Ascending aorta (tissue), 2 donors: ENCODE results near the gene BCAS1. TPM values are rescaled to one million over a fixed set of nuclear protein-coding genes. Genes with fewer than 3 reads are reported as not detected.

Experiments
- DNase-seq, 2 donors: peaks; one replicate each; pipeline ENCODE4 v3.0.0-alpha.2; 2019; ENCODE audit warnings: low spot score in 2 of 2
- H3K27ac ChIP-seq, 2 donors: fragments of 200-600 bp; sonication (generic); one replicate each; pipeline ENCODE4 v1.5.1; 2016 to 2017; ENCODE audit warnings: mild to moderate bottlenecking in 1 of 2
- H3K27me3 ChIP-seq: fragments of 200-600 bp; sonication (generic); one replicate; pipeline ENCODE4 v1.5.1; 2017
- H3K36me3 ChIP-seq, 2 donors: fragments of 200-600 bp; sonication (generic); one replicate each; pipeline ENCODE4 v1.5.1; 2016
- H3K4me1 ChIP-seq, 2 donors: fragments of 200-600 bp; sonication (generic); one replicate each; pipeline ENCODE4 v1.5.1; 2016 to 2017; ENCODE audit warnings: mild to moderate bottlenecking in 1 of 2
- H3K4me3 ChIP-seq, 2 donors: fragments of 200-600 bp; sonication (generic); one replicate each; pipeline ENCODE4 v1.5.1; 2016 to 2017; ENCODE audit warnings: mild to moderate bottlenecking in 1 of 2
- H3K9me3 ChIP-seq, 2 donors: fragments of 200-600 bp; sonication (generic); one replicate each; pipeline ENCODE4 v1.5.1; 2016
- intact Hi-C: fragments of 100-400 bp; cut with DNase I; formaldehyde crosslinking; loops from one replicate; pipeline ENCODE4 v1.15.1; 2023
- total RNA-seq: library from RNA; depleted of rRNA; stranded (reverse); fragments of >200 nt; gene quantifications from one replicate; pipeline ENCODE4 v1.1.0, GENCODE V29; 2016
- TF ChIP-seq, protein P1 (sequence below), 3 experiments: fragments of 200-600 bp in 2 of 3; fragments of 450-650 bp in 1 of 3; sonication (generic) in 2 of 3; IDR thresholded peaks; one replicate each; pipeline ENCODE4 v1.5.1; 2016 to 2019; ENCODE audit warnings: antibody characterized with exemption in 3 of 3, mild to moderate bottlenecking in 1 of 3, moderate library complexity in 1 of 3

Gene BCAS1
- total RNA-seq, 1 donor from 2014 or later = not detected

DNA sequence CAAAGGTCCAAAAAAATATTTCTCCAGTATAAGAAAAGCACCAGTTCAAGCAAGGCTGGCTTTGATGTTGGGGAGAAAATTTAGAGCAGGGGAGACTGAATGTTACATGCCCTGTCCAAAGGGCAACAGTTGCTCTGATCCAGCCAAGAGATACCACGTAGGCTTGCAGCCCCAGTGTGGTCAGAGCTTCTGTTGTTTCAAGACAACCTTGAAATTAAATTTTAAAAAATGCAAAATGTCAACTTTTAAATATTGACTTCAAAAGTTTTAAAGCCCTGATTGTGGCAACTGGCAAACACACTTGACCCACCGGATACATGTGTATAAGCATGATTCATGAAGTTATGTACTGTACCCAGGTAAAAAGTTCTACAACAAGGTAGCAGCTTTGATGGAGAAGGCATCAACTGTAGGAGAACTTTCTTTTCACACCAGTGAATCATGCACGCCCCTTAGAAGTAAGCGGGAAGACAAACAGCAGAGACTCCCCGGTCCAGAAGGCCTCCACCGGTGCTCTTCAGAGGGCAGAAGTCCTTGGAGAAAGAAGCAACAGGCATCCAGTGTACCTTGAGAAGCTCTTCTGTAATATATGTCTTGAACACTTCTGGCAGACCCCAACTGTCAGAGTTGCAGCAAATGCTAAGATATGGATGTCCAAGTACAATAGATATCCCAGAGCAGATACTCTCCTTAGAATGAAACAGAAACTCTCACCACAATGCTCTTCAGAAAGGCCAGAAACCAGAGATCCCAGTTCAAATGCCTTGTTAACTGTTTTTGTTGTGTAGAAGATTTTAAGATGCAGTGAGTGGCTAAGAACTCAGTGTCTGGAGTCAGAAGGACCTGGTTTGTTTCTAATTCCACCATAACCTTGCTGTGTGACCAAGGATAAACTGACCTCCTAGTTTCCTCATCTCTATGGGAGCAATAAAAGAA is 115.4 kb downstream of the BCAS1 start:
- H3K36me3 ChIP-seq = no peaks in the 10 kb centered on the region
- intact Hi-C loops = no loop called here
- no peaks in the 10 kb centered on the region for H3K27me3 ChIP-seq
- H3K4me1 ChIP-seq = no peaks in the 10 kb centered on the region
- H3K4me3 ChIP-seq = no peak overlapping the region
- TF ChIP-seq, protein P1, sequence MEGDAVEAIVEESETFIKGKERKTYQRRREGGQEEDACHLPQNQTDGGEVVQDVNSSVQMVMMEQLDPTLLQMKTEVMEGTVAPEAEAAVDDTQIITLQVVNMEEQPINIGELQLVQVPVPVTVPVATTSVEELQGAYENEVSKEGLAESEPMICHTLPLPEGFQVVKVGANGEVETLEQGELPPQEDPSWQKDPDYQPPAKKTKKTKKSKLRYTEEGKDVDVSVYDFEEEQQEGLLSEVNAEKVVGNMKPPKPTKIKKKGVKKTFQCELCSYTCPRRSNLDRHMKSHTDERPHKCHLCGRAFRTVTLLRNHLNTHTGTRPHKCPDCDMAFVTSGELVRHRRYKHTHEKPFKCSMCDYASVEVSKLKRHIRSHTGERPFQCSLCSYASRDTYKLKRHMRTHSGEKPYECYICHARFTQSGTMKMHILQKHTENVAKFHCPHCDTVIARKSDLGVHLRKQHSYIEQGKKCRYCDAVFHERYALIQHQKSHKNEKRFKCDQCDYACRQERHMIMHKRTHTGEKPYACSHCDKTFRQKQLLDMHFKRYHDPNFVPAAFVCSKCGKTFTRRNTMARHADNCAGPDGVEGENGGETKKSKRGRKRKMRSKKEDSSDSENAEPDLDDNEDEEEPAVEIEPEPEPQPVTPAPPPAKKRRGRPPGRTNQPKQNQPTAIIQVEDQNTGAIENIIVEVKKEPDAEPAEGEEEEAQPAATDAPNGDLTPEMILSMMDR (IDR thresholded peaks at IDR 0.05) = no peak
- no peak for DNase-seq
- H3K9me3 ChIP-seq = no peaks in the 10 kb centered on the region
- no peak overlapping the region for H3K27ac ChIP-seq

DNA sequence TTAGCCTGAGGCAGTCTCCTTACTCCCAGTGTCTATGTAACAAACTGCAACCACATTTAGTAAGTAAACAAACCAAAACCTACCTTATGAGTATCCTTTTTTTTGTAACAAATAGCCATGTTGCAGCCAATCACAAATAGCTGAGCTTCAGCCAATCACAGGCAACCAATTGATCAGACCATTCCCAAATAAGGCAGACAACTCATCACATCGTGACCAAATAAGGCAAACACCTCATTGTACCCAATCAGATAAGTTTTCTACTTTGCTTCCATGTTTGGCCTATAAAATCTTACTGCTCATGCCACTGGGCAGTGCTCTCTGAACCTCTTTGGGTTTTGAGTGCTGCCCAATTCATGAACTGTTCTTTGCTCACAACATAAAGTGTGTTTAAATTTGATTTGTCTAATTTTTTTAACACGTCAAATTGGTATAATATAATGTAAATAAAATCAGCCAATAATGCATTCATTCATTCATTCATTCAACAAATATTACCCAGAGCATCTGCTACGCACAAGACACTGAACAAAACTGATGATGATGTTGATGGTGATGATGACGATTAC is 117.8 kb downstream of the BCAS1 start:
- intact Hi-C loops = no loop called here

DNA sequence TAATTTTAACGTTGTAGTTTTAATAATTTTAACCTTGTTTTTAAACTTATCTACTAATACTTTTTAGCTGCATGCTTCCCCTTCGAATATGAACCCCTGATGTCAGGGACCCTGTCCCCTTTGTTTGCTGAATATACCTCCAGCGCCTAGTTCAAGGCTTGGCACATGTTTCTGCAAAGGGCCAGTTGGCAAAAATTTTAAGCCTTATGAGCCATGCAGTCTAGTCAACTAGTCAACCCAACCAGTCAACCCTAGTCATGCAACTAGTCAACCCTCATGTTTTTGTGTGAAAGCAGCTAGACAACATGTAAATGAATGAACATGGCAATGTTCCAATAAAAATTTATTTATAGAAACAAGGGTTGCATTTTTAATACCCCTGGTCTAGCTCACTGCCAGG is 119.8 kb downstream of the BCAS1 start:
- DNase-seq = no peak
- Histone ChIP-seq H3K27me3 (no peaks in the 10 kb centered on the region), H3K4me1 (peaks cover 0 to 2% of the 10 kb centered on the region in 2 donors), H3K4me3 (no peak overlapping the region), H3K36me3 (no peaks in the 10 kb centered on the region), H3K9me3 (no peaks in the 10 kb centered on the region), H3K27ac (no peak overlapping the region)
- TF ChIP-seq, protein P1 (IDR thresholded peaks at IDR 0.05) = no peak
- intact Hi-C loops = no loop called here

More for the DNA sequence above, 117.8 kb downstream of the BCAS1 start:
- no peak overlapping the region for H3K27ac ChIP-seq
- no peaks in the 10 kb centered on the region for H3K9me3 ChIP-seq
- no peak for DNase-seq
- H3K4me1 ChIP-seq = peaks cover 0 to 2% of the 10 kb centered on the region in 2 donors
- no peaks in the 10 kb centered on the region for H3K36me3 ChIP-seq
- no peaks in the 10 kb centered on the region for H3K27me3 ChIP-seq
- no peak overlapping the region for H3K4me3 ChIP-seq
- TF ChIP-seq, protein P1 (IDR thresholded peaks at IDR 0.05) = no peak

DNA sequence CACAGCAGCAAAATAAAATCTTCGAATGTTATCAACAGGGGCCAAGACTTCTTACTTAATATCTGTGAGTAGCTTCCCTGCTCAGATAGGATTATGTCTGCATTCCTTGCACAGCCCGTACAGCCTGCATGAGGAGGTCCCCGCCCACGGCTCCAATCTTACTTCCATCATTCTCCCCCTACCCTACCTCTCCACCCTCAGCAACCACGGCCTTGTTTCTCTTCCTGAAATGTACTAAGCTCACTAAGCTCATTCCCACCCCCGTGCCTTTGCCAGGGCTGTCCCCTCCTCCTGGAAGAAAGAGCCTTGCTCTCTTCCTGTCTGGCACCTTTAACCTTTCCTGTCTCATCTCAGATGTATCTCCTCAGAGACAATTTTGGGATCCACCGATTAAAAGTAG is 120.4 kb downstream of the BCAS1 start:
- Histone ChIP-seq H3K36me3 (no peaks in the 10 kb centered on the region), H3K9me3 (no peaks in the 10 kb centered on the region), H3K4me1 (peaks cover 0 to 2% of the 10 kb centered on the region in 2 donors), H3K4me3 (no peak overlapping the region), H3K27me3 (no peaks in the 10 kb centered on the region), H3K27ac (no peak overlapping the region)
- intact Hi-C loops = no loop called here
- DNase-seq = no peak
- TF ChIP-seq, protein P1 (IDR thresholded peaks at IDR 0.05) = no peak

DNA sequence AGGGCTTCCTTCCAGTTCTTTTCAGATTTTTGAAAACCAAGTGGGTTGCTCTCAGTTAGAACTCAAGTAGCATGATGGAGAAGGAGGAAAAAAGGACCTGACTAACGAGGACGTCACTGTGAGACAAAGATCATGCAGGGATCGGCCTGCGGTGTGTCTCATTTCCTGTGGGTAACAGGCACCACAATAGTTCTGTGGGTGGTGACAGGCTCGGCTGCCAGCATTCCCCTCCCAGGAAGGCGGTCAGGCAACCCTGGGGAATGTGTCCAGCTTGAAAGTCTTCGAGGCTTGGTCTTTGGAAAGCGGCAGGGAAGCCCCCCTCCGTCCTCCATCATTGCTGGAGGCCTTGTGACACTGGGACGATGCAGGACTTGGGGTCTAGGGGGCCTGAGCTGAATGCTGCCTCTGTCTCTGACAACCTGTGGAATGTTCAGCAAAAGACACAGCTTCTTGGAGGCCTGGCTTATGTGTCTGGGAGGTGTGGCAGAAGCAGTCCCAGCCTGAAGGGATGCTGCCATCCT is 121.0 kb downstream of the BCAS1 start:
- Histone ChIP-seq H3K4me1 (peaks cover 0 to 2% of the 10 kb centered on the region in 2 donors), H3K36me3 (no peaks in the 10 kb centered on the region), H3K27me3 (no peaks in the 10 kb centered on the region), H3K4me3 (no peak overlapping the region), H3K27ac (no peak overlapping the region), H3K9me3 (no peaks in the 10 kb centered on the region)
- TF ChIP-seq, protein P1 (IDR thresholded peaks at IDR 0.05) = no peak
- intact Hi-C loops = no loop called here
- DNase-seq = peak; percentile 30 to 80
